ENCODE results near the gene INPP5F.

DNA sequence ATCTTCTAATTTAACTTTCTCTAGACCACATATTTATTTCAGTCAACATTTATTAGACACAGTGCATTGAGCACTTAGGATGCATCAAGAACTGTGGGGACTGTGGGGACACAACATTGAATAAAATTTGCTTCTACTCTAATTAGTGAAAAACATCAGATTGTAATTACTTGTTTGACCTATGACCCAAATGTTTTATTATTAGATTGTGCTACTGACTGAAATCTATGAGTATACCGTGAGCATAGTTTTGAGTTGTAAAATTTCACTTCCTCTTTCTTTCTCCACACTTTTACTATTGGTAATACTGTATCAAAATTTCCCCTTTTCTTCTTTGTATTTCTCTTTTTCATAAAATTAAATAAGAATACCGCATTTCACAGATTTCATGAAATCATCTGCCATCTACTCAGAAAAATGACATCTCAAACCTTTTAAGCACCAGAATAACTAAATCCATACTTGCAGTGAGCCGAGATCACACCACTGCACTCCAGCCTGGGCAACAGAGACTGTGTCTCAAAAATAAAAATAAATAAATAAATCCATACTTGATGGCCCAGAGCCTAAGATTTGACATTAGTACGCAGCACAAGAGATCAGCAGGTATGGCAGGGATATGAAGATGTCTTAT, 25.4 kb upstream of the INPP5F start:
- TF ChIP-seq, protein P1, sequence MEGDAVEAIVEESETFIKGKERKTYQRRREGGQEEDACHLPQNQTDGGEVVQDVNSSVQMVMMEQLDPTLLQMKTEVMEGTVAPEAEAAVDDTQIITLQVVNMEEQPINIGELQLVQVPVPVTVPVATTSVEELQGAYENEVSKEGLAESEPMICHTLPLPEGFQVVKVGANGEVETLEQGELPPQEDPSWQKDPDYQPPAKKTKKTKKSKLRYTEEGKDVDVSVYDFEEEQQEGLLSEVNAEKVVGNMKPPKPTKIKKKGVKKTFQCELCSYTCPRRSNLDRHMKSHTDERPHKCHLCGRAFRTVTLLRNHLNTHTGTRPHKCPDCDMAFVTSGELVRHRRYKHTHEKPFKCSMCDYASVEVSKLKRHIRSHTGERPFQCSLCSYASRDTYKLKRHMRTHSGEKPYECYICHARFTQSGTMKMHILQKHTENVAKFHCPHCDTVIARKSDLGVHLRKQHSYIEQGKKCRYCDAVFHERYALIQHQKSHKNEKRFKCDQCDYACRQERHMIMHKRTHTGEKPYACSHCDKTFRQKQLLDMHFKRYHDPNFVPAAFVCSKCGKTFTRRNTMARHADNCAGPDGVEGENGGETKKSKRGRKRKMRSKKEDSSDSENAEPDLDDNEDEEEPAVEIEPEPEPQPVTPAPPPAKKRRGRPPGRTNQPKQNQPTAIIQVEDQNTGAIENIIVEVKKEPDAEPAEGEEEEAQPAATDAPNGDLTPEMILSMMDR (optimal IDR thresholded peaks at IDR 0.05 in 1 of 3, IDR thresholded peaks at IDR 0.05 in 1 of 3, conservative IDR thresholded peaks at IDR 0.05 in 1 of 3; ENCODE audit: extremely low read depth in 1 of 3, insufficient read depth in 2 of 3, low read length in 3 of 3): no peak
- TF ChIP-seq EZH2 (IDR thresholded peaks at IDR 0.05; ENCODE audit: low read length): no peak
